ENCODE data around the gene NKX2-8.

GRCh38 chr14:36600431-36600830 is 18.0 kb upstream of the NKX2-8 start:
- TF ChIP-seq CTCF (IDR thresholded peaks at IDR 0.05; ENCODE audit: insufficient read depth, low read depth, low read length) (no peak), EZH2 (IDR thresholded peaks at IDR 0.05; ENCODE audit: insufficient read depth, low read length) (no peak)

All from astrocyte (in vitro differentiated cells and primary cell).